Stimulated activated CD4-positive, alpha-beta T cell treated with anti-CD3 and anti-CD28 coated beads, Interleukin-1b, Interleukin-23, amount 100 ng/mL, for 24 hours (primary cell): ENCODE data around the gene ZNF774.
A peak's percentile ranks its signal among the peaks of the same experiment; 100 is the strongest.
"Not testable (repeated sequence)": the region's sequence is repeated elsewhere in the genome, so short reads cannot be mapped to it uniquely, and the experiment has no call there.

Source experiments
- DNase-seq, 4 experiments: peaks; one replicate each; pipeline ENCODE4 v3.0.0-alpha.2; 2020; ENCODE audit warnings: low read depth in 4 of 4, low spot score in 1 of 4

Gene ZNF774

GRCh38 chr15:90388462-90389380 lies 36.6 kb downstream of the ZNF774 start:
- DNase-seq: peak in 2 of 4 experiments; percentile 20 to 40

DNA sequence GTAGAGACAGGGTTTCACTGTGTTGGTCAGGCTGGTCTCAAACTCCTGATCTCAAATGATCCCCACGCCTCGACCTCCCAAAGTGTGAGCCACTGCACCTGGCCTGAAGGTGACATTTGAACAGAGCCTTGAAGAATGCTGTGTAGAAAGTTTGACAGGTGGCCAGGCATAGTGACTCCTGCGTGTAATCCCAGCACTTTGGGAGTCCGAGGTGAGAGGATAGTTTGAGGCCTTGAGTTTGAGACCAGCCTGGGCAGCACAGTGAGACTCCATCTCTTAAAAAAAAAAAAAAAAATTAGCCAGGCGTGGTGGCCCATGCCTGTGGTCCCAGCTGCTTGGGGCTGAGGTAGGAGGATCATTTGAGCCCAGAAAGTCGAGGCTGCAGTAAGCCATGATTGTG lies 37.4 kb downstream of the ZNF774 start:
- DNase-seq: no peak

GRCh38 chr15:90393040-90393439 lies 41.0 kb downstream of the ZNF774 start:
- DNase-seq: no peak

DNA sequence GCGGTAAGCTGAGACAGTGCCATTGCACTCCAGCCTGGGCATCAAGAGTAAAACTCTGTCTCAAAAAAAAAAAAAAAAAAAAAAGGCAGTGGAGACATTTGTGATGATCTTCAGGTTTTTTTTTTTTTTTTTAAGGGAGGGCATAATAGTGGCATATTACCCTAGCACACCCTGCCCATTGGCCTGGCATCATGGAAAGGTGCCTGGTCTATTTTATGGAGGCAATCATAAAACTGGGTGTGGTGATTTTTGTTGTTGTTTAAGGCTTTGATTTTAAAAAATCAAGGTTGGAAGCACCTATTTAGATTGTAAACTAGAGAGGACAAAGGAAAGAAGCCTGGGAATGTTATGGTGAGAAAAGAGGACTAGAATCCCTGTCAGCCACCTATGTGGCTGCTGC lies 42.0 kb downstream of the ZNF774 start:
- no peak for DNase-seq

DNA sequence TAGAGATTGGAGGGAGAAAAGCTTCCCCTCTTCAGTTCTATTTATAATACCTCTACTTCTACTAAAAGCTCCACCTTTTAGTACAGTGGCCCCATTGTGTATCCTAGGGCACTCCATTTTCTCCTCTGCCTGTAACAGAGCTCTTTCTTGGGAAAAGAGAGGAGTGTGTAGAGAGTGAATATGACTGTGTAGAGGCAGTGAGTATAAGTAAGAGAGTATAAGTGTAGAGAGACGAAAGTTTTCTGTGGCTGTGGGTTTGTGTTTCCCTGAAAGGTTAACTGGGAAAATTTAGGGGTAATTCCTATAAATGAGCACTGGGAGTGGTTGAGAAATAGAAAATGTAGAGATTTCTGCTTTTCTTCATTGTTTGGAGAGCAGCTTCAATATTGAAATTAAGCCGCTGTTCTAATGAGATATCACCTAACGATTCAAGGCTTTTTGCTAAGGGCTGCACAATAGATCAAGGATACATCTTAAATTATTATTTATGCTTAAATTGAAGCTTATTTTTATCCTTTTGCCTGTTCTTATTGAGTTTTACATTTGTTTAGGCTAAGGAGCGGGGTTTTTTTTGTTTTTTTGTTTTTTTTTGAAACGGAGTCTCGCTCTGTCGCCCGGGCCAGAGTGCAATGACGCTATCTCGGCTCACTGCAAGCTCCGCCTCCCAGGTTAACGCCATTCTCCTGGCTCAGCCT lies 42.8 kb downstream of the ZNF774 start:
- no peak for DNase-seq

DNA sequence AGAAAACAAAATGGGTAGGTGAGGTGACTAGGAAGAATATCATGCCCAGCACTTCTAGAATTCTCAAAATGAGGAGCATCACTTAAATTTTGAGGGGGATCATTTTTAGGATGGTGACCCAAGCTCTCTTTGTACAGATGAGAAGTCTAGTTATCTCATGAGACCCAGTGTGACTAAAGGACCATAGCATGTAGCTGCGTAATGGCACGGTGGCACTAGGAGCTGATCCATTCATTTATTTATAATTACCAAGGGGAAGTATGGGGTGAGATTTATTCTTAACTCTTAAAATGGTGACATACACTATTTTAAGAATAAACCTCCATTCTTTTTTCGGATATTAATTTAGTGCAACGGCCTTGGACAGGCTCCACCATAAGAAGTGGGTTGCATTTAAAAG lies 44.2 kb downstream of the ZNF774 start:
- no peak for DNase-seq

- DNase-seq: no peak
Observed at GRCh38 chr15:90400005-90400758, 48.1 kb downstream of the ZNF774 start.

DNA sequence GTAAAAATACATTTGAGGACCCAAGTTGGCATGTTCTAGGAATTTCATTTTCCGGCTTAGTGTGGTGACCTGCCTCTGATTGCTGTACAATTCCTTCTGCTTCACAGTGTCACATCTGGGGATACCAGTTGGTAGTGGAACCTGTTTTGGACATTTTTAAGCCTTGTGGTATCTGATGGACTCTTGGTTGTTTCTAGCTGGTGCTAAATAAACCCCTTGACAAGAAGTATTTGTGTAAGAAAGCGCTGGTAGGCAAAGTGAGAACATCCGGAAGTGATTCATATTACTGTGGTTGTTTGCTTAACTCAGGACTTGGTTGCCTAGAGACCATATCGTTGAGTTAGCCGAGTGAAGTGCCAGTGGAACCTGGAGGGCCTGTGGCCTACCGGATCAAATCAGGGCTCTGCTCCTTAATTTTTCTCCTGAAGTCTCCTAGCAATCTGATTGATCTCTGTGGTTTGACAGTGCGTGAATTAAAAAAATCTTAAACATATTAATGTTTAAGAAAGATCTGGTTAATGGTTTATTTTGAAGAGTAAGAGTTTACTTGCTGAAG lies 48.8 kb downstream of the ZNF774 start:
- DNase-seq: peak in 1 of 4 experiments; percentile 31

GRCh38 chr15:90401495-90401894 lies 49.4 kb downstream of the ZNF774 start:
- no peak for DNase-seq

DNA sequence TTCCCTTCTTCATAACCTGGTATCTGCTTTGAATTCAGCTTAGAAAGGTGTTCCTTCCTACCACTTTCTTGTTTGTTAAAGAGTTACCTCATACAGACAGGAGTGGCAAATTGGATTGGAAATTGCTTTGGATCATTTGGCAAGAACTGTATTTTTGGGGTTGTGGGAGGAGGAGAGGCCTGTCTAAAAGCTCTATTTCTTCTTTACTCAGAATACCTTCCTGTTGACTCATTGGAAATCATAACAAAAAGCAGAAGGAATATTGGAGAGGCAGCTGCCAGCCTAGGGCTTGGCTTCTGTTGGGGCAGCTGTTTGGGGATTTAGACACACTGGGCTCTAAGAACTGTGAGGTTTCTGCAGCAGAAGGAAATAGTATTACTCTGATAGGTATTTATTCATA lies 50.1 kb downstream of the ZNF774 start:
- no peak for DNase-seq

DNA sequence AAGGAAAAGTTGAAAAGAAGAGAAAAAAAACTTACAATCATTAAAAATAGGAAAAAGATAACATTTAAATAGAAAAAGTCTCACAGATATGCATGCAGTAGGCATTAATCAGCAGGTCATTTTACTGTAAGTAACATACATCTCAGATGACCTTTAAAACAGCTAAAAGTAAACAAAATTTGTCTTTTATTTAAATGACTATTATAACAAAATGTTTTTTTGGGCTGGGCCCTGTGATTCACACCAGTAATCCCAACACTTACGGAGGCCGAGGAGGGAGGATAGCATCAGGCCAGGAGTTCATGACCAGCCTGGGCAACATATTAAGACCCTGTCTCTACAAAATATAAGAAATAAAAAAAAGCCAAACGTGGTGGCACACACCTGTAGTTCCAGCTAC lies 50.7 kb downstream of the ZNF774 start:
- DNase-seq: no peak

DNA sequence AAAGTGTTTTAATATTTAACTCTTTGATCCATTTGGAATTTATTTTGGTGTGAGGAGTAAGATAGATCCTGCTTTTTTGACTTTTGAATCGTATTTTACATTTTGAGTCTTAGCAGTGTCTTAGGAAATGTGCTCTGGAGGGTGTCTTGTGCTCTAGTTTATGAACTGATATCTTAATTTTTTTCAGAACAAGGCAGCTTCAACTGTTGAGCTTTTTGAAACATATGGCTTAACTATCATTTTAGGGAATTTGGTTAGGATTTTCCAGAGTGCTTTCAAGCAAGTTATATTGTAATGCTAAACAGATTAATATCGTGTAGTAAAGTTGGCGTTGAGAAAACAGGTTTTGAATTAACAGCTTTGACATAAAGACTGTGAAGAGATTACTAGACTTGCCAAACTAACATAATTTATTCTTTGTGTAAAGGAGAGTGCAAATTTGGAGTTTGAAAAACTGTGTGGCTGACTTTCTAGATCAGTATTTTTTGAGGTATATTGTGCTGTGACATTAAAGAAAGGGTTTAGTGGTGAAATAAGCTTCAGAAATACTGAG lies 53.0 kb downstream of the ZNF774 start:
- no peak for DNase-seq

- DNase-seq: no peak
Observed at GRCh38 chr15:90407336-90407735, 55.3 kb downstream of the ZNF774 start.

- DNase-seq: no peak
Observed at GRCh38 chr15:90407871-90408317, 55.8 kb downstream of the ZNF774 start.

- no peak for DNase-seq
Observed at GRCh38 chr15:90408657-90409056, 56.6 kb downstream of the ZNF774 start.

DNA sequence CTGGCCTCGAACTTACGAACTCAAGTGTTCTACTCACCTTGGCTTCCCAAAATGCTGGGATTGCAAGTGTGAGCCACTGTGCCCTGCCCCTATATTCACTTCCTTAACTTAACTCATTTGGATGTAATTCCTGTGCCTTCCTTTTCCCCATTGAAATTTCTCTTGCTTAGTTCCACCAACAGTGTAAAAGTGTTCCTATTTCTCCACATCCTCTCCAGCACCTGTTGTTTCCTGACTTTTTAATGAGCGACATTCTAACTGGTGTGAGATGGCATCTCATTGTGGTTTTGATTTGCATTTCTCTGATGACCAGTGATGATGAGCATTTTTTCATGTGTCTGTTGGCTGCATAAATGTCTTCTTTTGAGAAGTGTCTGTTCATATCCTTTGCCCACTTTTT lies 57.5 kb downstream of the ZNF774 start:
- not testable (repeated sequence) for DNase-seq

GRCh38 chr15:90410316-90410715 lies 58.2 kb downstream of the ZNF774 start:
- not testable (repeated sequence) for DNase-seq

DNA sequence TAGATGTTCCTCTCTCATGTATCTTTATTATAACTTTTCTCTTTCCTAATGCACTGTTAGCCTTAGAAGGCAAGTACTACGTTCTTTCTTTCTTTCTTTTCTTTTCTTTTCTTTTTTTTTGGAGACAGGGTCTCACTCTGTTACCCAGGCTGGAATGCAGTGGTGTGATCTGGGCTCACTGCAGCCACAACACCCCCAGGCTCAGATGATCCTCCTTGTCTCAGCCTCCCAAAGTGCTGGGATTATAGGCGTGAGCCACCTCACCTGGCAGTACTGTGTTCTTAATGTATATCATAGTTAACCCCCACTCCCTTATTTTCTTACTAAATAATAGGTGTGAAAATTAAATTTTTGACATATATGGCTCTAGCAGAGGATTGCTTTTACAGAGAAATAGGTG lies 59.1 kb downstream of the ZNF774 start:
- no peak for DNase-seq
